Caki2 (cell line): ENCODE data around the gene OGFR. TPM values are rescaled to one million over a fixed set of nuclear protein-coding genes. Genes with fewer than 3 reads are reported as not detected.
"Not testable (repeated sequence)": the region's sequence is repeated elsewhere in the genome, so short reads cannot be mapped to it uniquely, and the experiment has no call there.

Experiments
- DNase-seq: peaks from one replicate; pipeline ENCODE4 v3.0.0-alpha.2; 2015; ENCODE audit warnings: low read depth
- in situ Hi-C: cut with HindIII; loops from 2 replicates; pipeline ENCODE4 v1.10.0; 2016; ENCODE audit warnings: low sequenced_read_pairs, low pct_unique_long_range_greater_than_20kb, mixed read lengths
- total RNA-seq: library from RNA; depleted of rRNA; stranded (reverse); fragments of >200 nt; shearing (Covaris generic); gene quantifications from 2 replicates; pipeline ENCODE4 v1.2.3, GENCODE V29; 2014; ENCODE audit warnings: low replicate concordance

OGFR gene
- total RNA-seq, 1 experiment from 2014 or later: 86.3 TPM

DNA sequence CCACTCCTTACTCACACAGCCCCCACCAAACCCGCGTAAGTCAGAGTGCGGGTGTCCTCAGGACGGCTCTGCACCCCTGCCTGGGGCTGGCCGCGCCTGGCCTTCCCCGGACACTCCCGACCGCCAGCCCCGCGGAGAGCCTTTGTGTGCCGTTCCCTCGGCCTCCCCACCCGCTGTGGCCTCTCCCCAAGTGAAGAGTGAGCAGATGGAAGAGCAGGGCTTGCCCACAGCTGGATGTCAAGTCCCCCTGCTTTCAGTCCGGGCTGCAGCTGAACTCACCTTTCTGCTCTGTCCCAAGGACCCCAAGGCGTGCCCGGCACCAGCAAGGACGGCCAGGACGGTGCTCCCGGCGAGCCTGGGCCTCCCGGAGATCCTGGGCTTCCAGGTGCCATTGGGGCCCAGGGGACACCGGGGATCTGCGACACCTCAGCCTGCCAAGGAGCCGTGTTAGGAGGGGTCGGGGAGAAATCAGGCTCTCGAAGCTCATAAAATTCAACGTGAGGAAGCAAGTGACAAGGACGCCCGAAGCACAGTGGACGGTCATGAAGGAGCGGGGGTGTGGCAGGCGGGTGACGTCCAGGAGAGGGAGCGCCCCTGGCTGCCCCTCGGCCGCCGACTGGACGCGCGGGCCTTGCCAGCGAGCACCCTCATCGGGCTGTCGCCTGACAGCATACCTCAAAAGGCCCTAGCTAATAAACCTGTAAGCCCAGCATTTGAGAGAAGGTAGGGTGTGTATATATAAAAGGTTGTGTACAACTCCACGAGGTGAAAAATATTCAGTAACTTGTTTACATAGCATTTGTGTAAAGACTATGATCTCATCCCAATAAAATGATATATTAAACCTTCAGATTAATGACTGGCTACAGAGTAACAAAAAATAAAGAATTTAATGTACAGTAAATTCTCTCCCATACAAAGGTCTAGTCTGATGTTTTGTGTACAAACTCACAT, 35.9 kb downstream of the OGFR start:
- no peak for DNase-seq
- in situ Hi-C loops: no loop called here

DNA sequence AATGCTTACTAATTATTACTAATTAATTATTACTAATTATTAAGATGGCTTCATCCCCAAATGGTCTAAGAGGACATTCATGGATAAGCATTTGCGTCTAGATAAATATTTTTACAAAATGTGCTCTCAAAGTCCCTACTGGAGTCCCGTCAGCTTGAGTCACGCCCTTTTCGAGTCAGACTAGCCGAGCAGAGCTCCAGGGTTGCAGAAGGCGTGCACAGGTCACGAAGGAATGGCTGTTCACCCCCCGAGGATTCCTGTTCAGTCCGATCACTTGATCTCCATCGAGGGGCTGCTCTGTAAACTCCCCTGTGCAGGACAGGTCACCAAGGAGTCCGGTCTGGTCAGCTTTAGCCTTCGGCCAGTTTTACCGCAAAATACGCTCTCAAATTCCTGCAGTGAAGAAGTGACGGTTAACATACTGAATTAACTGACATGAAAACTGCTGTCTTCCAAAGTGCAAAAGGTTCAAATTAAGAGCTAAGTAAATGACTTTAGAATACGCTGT, 37.1 kb downstream of the OGFR start:
- no peak for DNase-seq
- in situ Hi-C loops: no loop called here

DNA sequence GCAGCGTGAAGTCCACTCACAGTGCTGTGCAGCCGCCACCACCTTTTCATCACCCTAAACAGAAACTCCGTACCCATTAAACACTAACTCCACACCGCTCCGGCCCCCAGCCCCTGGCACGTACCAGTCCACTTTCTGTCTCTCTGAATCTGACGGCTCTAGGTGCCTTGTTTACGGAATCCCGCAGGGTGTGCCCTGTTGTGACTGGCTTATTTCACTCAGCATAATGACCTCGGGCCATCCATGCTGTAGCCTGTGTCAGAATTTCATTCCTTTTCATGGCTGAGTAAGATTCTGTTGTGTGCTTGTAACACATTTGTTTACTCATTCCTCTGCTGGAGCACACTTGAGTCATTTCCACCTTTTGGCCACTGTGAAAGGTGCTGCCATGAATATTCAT, 39.0 kb downstream of the OGFR start:
- DNase-seq: no peak
- in situ Hi-C loops: no loop called here

DNA sequence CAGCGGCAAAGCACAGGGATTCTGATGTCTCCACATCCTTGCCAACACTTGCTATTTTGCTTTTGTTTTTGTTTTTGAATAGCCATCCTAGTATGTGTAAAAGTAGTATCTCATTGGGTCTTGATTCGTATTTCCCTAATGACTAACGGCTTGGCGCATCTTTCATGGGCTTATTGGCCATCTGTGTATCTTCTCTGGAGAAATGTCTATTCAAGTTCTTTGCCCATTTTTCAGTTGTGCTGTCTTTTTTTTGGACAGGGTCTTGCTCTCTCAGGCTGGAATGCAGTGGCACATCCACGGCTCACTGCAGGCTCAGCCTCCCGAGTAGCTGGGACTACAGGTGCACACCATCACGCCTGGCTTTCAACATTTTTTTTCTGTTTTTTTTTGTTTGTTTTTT, 39.5 kb downstream of the OGFR start:
- in situ Hi-C loops: no loop called here
- no peak for DNase-seq

DNA sequence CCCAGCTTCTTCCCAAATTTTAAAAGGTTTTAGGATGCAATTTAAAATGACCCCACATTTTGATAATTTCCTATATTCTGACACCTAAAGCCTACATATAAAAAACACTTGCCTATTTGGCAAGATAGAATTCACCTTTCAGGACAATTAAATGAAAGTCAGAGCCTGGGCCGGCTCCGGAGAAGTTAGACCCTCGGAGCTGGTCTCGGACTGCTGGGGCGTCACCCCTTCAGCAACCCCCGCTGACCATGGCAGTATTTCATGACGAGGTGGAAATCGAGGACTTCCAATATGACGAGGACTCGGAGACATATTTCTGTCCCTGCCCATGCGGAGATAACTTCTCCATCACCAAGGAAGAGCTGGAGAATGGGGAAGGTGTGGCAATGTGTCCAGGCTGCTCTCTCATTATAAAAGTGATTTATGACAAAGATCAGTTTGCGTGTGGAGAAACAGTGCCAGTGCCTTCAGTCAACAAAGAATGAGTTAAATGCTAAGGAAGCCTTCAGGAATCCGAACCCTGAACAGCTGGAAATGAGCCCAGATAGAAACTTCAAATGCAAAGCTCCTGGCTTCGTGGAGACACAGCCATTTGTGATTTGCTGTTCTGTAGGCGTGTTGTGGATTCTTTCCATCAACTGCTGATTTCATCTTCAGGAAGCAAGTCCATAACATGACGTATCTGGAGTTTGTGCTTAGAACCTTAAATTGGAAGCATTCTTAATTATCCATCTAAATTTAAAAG, 41.0 kb downstream of the OGFR start:
- DNase-seq: no peak
- in situ Hi-C loops: no loop called here

DNA sequence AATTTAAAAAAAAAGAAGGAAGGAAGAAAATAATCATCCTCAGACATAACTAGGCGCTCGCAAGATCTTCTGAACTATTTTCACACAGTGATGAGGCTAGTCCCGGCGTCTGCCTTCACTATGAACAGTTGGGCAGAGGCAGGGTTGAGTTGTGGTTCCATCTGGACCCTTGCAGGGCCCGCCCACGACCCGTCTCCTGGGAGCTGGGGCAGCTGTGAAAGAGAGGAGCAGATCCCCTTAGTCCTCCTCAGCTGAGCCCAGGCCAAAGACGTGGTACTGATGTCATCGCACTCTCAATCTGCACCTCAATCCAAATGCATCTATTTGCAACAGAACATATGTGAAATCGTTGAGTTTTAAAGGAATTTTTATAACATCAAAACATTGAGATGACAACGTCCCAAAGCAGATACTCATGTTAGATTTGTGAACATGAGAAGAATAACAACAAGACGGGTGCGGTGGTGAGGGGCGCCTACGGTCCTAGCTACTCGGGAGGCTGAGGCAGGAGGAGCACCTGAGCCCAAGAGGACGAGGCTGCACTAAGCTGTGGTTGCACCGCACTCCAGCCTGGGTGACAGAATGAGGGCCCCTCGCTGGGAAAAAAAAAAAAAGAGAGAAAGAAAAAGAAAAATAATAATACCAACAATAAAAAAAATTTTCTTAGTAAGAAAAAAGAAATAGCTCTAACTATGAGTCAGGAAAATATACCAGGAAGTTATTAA, 41.7 kb downstream of the OGFR start:
- in situ Hi-C loops: no loop called here
- DNase-seq: no peak

DNA sequence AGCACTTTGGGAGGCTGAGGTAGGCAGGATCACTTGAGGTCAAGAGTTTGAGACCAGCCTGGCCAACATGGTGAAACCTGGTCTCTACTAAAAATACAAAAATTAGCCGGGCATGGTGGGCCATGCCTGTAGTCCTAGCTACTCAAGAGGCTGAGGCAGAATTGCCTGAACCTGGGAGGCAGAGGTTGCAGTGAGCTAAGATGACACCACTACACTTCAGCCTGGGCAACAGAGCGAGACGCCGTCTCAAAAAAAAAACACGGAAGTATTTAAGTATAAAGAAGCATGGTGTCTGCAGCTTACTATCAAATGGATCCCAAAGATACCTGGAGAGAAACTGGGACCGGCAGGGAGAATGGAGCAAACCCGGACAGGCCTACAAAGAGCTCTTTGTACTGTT, 44.3 kb downstream of the OGFR start:
- in situ Hi-C loops: not testable (repeated sequence)

DNA sequence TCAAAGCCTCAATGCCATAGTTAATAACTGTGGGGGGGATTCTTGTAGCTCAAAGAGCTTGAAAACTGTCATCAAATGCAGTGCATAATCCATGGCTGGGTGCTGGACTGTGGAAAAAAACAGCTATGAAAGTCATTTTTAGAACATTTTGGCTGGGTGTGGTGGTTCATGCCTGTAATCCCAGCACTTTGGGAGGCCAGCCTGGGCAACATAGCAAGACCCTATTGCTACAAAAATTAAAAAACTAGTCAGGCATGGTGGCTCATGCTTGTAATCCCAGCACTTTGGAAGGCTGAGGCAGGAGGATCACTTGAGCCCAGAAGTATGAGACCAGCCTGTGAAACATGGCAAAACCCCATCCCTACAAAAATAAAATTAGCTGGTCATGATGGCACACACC, 44.8 kb downstream of the OGFR start:
- in situ Hi-C loops: no loop called here
- DNase-seq: no peak

More for the DNA sequence above, 44.3 kb downstream of the OGFR start:
- DNase-seq: peak; percentile 29

DNA sequence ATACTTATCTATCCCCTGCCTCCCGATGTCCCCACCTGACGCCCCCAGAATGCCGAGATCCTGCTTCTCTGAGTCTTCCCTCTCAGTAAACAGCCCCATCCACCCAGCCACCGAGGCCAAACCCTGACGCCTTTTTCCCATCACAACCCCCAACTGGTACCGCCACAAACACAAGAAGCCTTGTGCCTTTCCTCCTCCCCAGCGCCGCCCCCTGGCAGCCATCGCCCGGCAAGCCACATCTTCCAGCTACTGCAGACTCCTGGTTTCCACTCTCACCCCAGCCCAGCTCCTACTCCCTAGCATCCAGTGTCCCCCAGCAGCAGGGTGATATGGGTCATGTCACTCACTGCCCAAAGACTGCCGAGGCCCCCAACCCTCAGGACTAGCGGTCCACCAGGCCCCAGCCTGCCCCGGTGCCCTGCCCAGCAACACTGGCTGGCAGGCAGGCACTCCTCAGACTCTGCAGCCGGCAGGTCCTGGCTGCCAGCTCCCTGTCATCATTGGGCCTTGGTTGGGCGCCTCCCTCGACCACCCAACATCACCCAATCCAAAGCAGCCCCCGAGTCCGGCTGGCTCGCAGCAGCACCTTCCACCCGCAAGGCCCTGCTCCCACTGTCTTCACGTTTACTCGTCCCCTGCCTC, 45.8 kb downstream of the OGFR start:
- no peak for DNase-seq
- in situ Hi-C loops: loop anchor here (25.0 kb wide), 1 partner anchor 162 kb away; the partner anchor contains the start of gene BHLHE23

DNA sequence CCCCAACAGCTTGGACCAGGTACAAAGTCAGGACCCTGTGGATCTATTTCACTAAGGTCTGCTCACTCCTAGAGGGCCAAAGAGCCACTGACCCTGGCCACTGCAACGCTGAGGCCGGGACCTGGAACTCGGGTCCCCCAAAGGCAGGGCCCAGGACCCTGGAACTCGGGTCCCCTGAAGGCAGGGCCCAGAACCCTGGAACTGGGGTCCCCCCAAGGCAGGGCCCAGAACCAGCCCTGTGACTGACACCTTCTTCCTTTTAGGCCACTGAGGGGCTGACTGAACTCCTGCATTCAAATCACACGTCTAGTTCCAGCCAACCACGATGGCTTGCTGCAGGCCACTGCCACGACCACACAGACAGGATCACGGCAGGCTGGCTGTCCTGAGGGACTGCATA, 47.6 kb downstream of the OGFR start:
- in situ Hi-C loops: loop anchor here (25.0 kb wide), 1 partner anchor 160 kb away; the partner anchor contains the start of gene BHLHE23
- no peak for DNase-seq

DNA sequence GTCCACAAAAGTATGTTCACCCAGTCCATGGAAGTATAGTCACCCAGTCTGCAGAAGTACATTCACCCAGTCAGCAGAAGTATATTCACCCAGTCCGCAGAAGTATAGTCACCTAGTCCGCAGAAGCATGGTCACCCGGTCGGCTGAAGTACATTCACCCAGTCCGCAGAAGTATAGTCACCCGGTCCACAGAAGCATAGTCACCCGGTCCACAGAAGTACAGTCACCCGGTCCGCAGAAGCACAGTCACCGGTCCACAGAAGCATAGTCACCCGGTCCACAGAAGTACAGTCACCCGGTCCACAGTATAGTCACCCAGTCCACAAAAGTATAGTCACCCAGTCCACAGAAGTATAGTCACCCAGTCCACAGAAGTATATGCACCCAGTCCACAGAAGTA, 48.2 kb downstream of the OGFR start:
- in situ Hi-C loops: loop anchor here (25.0 kb wide), 1 partner anchor 159 kb away; the partner anchor contains the start of gene BHLHE23

DNA sequence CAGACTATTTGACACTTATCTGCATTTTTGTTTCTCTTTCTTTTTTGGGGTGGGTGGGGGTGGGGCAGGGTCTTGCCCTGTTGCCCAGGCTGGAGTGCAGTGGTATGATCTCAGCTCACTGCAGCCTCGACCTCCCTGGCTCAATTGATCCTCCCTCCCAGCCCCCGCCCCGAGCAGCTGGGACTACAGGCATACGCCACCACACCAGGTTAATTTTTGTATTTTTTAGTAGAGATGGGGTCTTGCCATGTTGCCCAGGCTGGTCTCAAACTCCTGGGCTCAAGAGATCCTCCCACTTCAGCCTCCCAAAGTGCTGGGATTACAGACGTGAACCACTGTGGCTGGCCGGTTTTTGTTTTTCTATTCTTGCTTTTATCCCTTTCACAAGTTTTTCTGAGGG, 48.7 kb downstream of the OGFR start:
- in situ Hi-C loops: loop anchor here (25.0 kb wide), 1 partner anchor 159 kb away; the partner anchor contains the start of gene BHLHE23

More for the DNA sequence above, 48.2 kb downstream of the OGFR start:
- no peak for DNase-seq

DNA sequence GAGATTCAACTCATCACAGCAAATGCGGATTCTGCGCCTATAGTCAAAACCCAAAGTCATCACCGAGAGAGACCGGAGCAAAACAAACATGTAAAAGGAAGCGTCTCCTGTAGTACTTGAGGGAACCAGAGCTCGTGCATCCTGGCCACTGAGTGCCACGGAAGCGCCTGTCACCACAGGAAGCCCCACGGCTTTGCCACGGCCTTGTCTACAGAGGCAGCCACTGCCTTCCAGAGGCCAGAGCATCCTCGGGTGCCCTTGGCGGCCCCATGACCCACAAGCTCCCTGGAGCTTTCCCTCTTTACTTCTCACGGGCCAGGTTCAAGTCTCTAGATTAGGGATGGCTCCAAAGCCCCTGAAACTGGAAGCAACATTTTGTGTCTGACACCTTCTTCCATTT, 49.5 kb downstream of the OGFR start:
- in situ Hi-C loops: loop anchor here (25.0 kb wide), 1 partner anchor 158 kb away; the partner anchor contains the start of gene BHLHE23
- DNase-seq: no peak

More for the DNA sequence above, 48.7 kb downstream of the OGFR start:
- DNase-seq: not testable (repeated sequence)

DNA sequence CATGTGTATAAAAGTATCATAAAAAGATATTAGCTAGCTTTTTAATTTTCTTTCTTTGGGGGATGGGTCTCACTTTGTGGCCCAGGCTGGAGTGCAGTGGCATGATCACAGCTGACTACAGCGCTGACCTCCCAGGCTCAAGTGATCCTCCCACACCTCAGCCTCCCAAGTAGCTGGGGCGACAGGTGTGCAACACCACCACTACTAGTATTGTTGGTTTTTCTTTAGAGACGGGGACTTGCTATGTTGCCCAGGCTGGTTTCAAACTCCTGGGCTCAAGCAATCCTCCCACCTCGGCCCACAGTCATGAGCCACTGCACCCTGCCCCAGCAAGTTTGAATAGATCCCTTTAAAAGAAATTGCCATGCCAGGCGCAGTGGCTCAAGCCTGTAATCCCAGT, 50.5 kb downstream of the OGFR start:
- in situ Hi-C loops: loop anchor here (25.0 kb wide), 1 partner anchor 157 kb away; the partner anchor contains the start of gene BHLHE23
- DNase-seq: no peak

DNA sequence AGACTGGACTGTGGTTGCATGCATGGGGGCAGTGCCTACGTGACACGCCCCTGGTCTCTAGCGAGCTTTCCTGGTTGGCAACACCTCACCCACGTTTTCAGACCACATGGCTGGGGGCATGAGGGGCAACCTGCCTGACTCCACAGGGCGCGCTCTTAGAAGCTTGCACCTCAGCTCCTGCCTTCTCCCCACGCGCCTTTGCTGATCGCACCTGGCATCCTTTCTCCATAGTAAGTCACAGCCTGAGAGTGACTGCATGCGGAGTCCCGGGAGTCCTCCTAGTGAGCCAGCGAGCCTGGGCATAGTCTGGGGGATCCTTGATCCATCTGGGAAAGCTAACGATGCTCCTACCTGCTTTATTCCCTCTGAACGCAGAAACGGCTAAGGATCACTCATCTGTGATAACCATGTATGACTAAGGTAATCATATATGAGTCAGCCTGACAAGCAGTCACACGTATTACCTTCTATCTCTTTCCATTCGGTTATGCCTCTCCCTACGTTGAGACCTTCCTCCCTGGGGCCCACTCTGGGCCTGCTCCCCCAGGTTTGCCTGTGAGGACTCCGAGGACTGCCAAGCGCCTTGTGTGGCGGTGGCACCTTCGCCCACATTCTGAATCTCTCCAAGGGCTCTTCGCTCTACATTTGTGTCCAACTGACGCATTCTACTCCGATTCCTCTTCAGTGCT, 52.4 kb downstream of the OGFR start:
- in situ Hi-C loops: loop anchor here (25.0 kb wide), 1 partner anchor 155 kb away; the partner anchor contains the start of gene BHLHE23
- DNase-seq: peak; percentile 65

DNA sequence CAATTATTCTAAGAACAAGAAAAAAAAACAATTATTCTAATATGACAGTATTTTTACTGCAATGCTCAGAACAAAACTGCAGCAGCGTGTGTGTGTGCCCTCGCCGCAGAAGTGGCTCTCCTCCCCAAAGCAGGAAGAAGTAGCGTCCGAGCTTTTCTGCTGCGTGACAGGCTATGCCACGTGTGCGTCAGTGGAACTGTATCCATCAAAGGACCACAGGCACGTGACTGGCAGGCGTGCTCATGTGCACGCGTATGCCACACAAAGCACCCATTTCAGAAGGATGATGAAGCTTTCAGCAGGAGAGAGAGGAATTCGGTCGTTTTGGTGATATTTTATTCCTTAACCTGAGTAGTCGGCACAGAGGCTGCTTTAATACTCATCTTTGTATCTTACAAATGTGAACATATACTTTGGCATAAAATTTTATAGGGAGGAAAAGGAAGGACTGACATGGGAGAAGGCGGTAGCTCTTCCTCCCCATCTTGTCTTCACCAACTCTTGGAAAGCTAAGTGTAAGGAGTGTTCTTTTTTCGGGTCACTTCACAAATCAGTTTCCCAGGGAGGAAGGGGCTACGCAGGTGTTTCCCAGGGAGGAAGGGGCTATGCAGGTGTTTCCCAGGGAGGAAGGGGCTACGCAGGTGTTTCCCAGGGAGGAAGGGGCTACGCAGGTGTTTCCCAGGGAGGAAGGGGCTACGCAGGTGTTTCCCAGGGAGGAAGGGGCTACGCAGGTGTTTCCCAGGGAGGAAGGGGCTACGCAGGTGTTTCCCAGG, 53.6 kb downstream of the OGFR start:
- in situ Hi-C loops: loop anchor here (25.0 kb wide), 1 partner anchor 154 kb away; the partner anchor contains the start of gene BHLHE23
- DNase-seq: no peak
